Liver (tissue), 9 donors: Measurements from ENCODE around the gene OTOF. TPM values are rescaled to one million over a fixed set of nuclear protein-coding genes. Genes with fewer than 3 reads are reported as not detected.

Experiments used
- DNase-seq: peaks from one replicate; pipeline ENCODE4 v3.0.0-alpha.2; 2017; ENCODE audit warnings: low spot score
- H3K27ac ChIP-seq, 2 donors: one replicate each; pipeline ENCODE4 v1.7.0; 2013; ENCODE audit warnings: inconsistent platforms in 2 of 2, low read length in 2 of 2, control low read depth in 1 of 2, low read depth in 1 of 2, mild to moderate bottlenecking in 1 of 2
- H3K27me3 ChIP-seq, 4 donors: one replicate each; pipeline versions ENCODE4 v1.6.1 to v1.7.0; 2013; ENCODE audit warnings: low read length in 3 of 4, inconsistent platforms in 1 of 4, mild to moderate bottlenecking in 1 of 4, moderate library complexity in 1 of 4; ENCODE audit not compliant: control insufficient read depth in 4 of 4, insufficient read depth in 4 of 4
- H3K36me3 ChIP-seq, 4 donors: one replicate each; pipeline versions ENCODE4 v1.6.1 to v1.7.0; 2013; ENCODE audit warnings: low read length in 3 of 4, mild to moderate bottlenecking in 3 of 4, low read depth in 1 of 4, moderate library complexity in 1 of 4; ENCODE audit not compliant: control insufficient read depth in 4 of 4, insufficient read depth in 3 of 4
- H3K4me1 ChIP-seq, 4 donors: one replicate each; pipeline versions ENCODE4 v1.6.1 to v1.7.0; 2013; ENCODE audit warnings: low read length in 3 of 4, mild to moderate bottlenecking in 3 of 4, moderate library complexity in 1 of 4; ENCODE audit not compliant: control insufficient read depth in 4 of 4, insufficient read depth in 4 of 4
- H3K4me3 ChIP-seq, 3 donors: one replicate each; pipeline versions ENCODE4 v1.6.1 to v1.7.0; 2013; ENCODE audit warnings: low read length in 3 of 3, control low read depth in 1 of 3, low read depth in 1 of 3, mild to moderate bottlenecking in 1 of 3
- H3K9ac ChIP-seq, 2 donors: one replicate each; pipeline ENCODE4 v1.7.0; 2013; ENCODE audit warnings: low read length in 2 of 2, mild to moderate bottlenecking in 2 of 2, moderate library complexity in 2 of 2, control low read depth in 1 of 2, low read depth in 1 of 2
- H3K9me3 ChIP-seq, 4 donors: one replicate each; pipeline versions ENCODE4 v1.6.1 to v1.7.0; 2013; ENCODE audit warnings: low read length in 3 of 4; ENCODE audit not compliant: control insufficient read depth in 4 of 4
- CTCF ChIP-seq: fragments of 150-350 bp; IDR thresholded peaks from 2 replicates; pipeline ENCODE4 v1.5.1; 2017; ENCODE audit warnings: improper control_type of control experiment, low read depth, low read length; ENCODE audit not compliant: missing input control
- FOXA1 ChIP-seq: IDR thresholded peaks from 2 replicates; pipeline ENCODE4 v1.6.1; 2016; ENCODE audit warnings: antibody characterized with exemption
- FOXA2 ChIP-seq: IDR thresholded peaks from 2 replicates; pipeline ENCODE4 v1.6.1; 2016; ENCODE audit warnings: antibody characterized with exemption
- GABPA ChIP-seq, 2 donors: IDR thresholded peaks in 1 of 2; conservative IDR thresholded peaks in 1 of 2; 2 replicates each; pipeline ENCODE4 v1.6.1; 2016; ENCODE audit warnings: antibody characterized with exemption in 2 of 2, mild to moderate bottlenecking in 1 of 2, moderate library complexity in 1 of 2
- HNF4A ChIP-seq, 2 donors: conservative IDR thresholded peaks; 2 replicates each; pipeline ENCODE4 v1.6.1; 2016; ENCODE audit warnings: antibody characterized with exemption in 2 of 2, mild to moderate bottlenecking in 2 of 2
- HNF4G ChIP-seq: IDR thresholded peaks from 2 replicates; pipeline ENCODE4 v1.6.1; 2016; ENCODE audit warnings: antibody characterized with exemption
- JUND ChIP-seq, 2 donors: IDR thresholded peaks; 2 replicates each; pipeline ENCODE4 v1.6.1; 2016; ENCODE audit warnings: antibody characterized with exemption in 2 of 2
- MAX ChIP-seq: IDR thresholded peaks from 2 replicates; pipeline ENCODE4 v1.6.1; 2016; ENCODE audit warnings: antibody characterized with exemption
- RXRA ChIP-seq, 2 donors: IDR thresholded peaks; 2 replicates each; pipeline ENCODE4 v1.6.1; 2017 to 2018; ENCODE audit warnings: antibody characterized with exemption in 2 of 2, mild to moderate bottlenecking in 1 of 2
- SP1 ChIP-seq: IDR thresholded peaks from 2 replicates; pipeline ENCODE4 v1.6.1; 2018; ENCODE audit warnings: antibody characterized with exemption, mild to moderate bottlenecking
- TAF1 ChIP-seq: conservative IDR thresholded peaks from 2 replicates; pipeline ENCODE4 v1.6.1; 2016; ENCODE audit warnings: antibody characterized with exemption, mild to moderate bottlenecking
- YY1 ChIP-seq: IDR thresholded peaks from 2 replicates; pipeline ENCODE4 v1.6.1; 2016; ENCODE audit warnings: antibody characterized with exemption, mild to moderate bottlenecking
- ZBTB33 ChIP-seq: IDR thresholded peaks from 2 replicates; pipeline ENCODE4 v1.6.1; 2016; ENCODE audit warnings: antibody characterized with exemption
- WGBS: extraction: QIAGEN DNeasy Blood & Tissue Kit; methylation state at CpG from one replicate; pipeline ENCODE4 v1.1.7; 2013; 5-methylcytosine and 5-hydroxymethylcytosine counted together
- polyA plus RNA-seq, 2 donors: library from polyadenylated mRNA; stranded (reverse) in 1 of 2; unstranded in 1 of 2; fragments of 200-250 nt in 1 of 2; fragments of >200 nt in 1 of 2; fragmentation: Nextera tagmentation in 1 of 2; extraction: Ambion mirVana in 1 of 2; gene quantifications; one replicate each; pipeline versions ENCODE4 v1.2.1 to v1.2.3, GENCODE V29; 2013 to 2015
- total RNA-seq, 2 donors: library from RNA; depleted of rRNA; stranded (reverse); fragments of >200 nt; gene quantifications; one replicate each; pipeline ENCODE4 v1.2.3, GENCODE V29; 2014
- TF ChIP-seq, protein P1 (sequence below): IDR thresholded peaks from 2 replicates; pipeline ENCODE4 v1.6.1; 2016; ENCODE audit warnings: antibody characterized with exemption
- TF ChIP-seq, protein P2 (sequence below): IDR thresholded peaks from 2 replicates; pipeline ENCODE4 v1.6.1; 2016; ENCODE audit warnings: antibody characterized with exemption, mild to moderate bottlenecking
- donor health status: healthy.
- donor health status: healthy.
- donor health status: healthy.
- donor health status: healthy.
- donor health status: healthy.

Gene OTOF
- total and polyA plus RNA-seq, 4 donors: 0.06 to 0.28 (median 0.07) TPM; not detected in 1

- no peaks in the 10 kb centered on the region for H3K4me1 ChIP-seq
- no peak for DNase-seq
- H3K9ac ChIP-seq: no peak overlapping the region
- no peaks in the 10 kb centered on the region for H3K27me3 ChIP-seq
- no peak overlapping the region for H3K27ac ChIP-seq
- no peak overlapping the region for H3K4me3 ChIP-seq
- no peak for TF ChIP-seq CTCF
- TF ChIP-seq SP1: no peak
- TF ChIP-seq FOXA2: no peak
- TF ChIP-seq, protein P1, sequence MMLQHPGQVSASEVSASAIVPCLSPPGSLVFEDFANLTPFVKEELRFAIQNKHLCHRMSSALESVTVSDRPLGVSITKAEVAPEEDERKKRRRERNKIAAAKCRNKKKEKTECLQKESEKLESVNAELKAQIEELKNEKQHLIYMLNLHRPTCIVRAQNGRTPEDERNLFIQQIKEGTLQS: no peak
- no peak for TF ChIP-seq JUND (IDR thresholded peaks at IDR 0.05)
- TF ChIP-seq MAX: no peak
- TF ChIP-seq TAF1: no peak
- TF ChIP-seq FOXA1: no peak
- no peaks in the 10 kb centered on the region for H3K36me3 ChIP-seq
- H3K9me3 ChIP-seq: no peaks in the 10 kb centered on the region
- 69% methylated on average over 9 of the region's 9 CpGs for WGBS
Observed at GRCh38 chr2:26422947-26423629, 54.8 kb downstream of the OTOF start.

DNA sequence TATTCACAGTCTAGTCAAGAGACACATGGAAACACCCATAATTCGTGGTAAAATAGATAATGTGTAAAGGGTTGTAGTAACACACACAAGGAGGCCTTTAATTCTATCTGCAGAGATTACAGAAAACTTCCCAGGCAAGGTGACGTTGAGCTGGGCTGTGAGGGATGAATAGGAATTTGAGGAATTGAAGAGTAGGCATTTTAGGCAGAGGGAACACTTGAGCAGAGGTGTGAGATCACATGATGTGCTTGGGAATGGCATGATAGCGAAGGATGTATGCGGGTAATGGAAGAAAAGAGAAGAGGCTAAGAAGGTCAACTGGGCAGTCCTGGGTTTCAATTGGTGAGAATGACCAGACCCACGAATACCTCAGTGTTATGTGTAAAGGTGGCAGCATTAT, 56.0 kb downstream of the OTOF start:
- TF ChIP-seq YY1: no peak
- no peak for TF ChIP-seq HNF4A (conservative IDR thresholded peaks at IDR 0.05)
- no peak for TF ChIP-seq SP1
- no peak for TF ChIP-seq TAF1
- TF ChIP-seq RXRA (IDR thresholded peaks at IDR 0.05): no peak
- TF ChIP-seq ZBTB33: no peak
- TF ChIP-seq GABPA (IDR thresholded peaks at IDR 0.05 in 1 of 2, conservative IDR thresholded peaks at IDR 0.05 in 1 of 2): no peak
- Histone ChIP-seq H3K4me3 (no peak overlapping the region), H3K4me1 (no peaks in the 10 kb centered on the region), H3K9ac (no peak overlapping the region), H3K9me3 (no peaks in the 10 kb centered on the region), H3K27ac (no peak overlapping the region), H3K27me3 (no peaks in the 10 kb centered on the region), H3K36me3 (no peaks in the 10 kb centered on the region)
- no peak for DNase-seq
- WGBS: 88% methylated on average over 5 of the region's 5 CpGs

DNA sequence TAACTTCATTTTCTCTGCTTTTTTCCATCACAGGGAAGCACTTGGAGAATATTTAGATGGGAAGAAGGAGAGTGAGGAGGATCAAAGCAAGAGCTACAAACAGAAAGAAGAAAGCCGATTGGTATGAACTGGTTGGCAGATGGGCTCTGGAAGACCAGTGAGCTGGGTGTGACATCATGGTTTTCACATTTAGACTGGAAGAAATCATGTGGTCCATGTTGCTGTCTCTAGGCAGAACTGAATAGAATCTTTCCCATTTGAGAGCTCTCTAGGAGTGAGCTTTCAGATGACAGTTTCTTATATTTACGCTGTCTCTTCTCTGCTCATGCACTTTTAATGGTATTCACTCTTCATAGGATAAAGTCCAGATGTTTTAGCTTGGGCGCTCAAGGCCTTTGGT, 63.6 kb downstream of the OTOF start:
- H3K9ac ChIP-seq: no peak overlapping the region
- H3K36me3 ChIP-seq: no peaks in the 10 kb centered on the region
- H3K4me3 ChIP-seq: no peak overlapping the region
- no peaks in the 10 kb centered on the region for H3K9me3 ChIP-seq
- WGBS: 98% methylated on average over 3 of the region's 3 CpGs
- no peaks in the 10 kb centered on the region for H3K27me3 ChIP-seq
- DNase-seq: no peak
- H3K27ac ChIP-seq: no peak overlapping the region
- peaks cover 0 to 4% (median under 1%) of the 10 kb centered on the region in 4 donors for H3K4me1 ChIP-seq
- TF ChIP-seq JUND (IDR thresholded peaks at IDR 0.05) (no peak), ZBTB33 (no peak), HNF4G (no peak), HNF4A (conservative IDR thresholded peaks at IDR 0.05) (no peak), FOXA1 (no peak), YY1 (no peak), GABPA (IDR thresholded peaks at IDR 0.05 in 1 of 2, conservative IDR thresholded peaks at IDR 0.05 in 1 of 2) (no peak)
- TF ChIP-seq, protein P2, sequence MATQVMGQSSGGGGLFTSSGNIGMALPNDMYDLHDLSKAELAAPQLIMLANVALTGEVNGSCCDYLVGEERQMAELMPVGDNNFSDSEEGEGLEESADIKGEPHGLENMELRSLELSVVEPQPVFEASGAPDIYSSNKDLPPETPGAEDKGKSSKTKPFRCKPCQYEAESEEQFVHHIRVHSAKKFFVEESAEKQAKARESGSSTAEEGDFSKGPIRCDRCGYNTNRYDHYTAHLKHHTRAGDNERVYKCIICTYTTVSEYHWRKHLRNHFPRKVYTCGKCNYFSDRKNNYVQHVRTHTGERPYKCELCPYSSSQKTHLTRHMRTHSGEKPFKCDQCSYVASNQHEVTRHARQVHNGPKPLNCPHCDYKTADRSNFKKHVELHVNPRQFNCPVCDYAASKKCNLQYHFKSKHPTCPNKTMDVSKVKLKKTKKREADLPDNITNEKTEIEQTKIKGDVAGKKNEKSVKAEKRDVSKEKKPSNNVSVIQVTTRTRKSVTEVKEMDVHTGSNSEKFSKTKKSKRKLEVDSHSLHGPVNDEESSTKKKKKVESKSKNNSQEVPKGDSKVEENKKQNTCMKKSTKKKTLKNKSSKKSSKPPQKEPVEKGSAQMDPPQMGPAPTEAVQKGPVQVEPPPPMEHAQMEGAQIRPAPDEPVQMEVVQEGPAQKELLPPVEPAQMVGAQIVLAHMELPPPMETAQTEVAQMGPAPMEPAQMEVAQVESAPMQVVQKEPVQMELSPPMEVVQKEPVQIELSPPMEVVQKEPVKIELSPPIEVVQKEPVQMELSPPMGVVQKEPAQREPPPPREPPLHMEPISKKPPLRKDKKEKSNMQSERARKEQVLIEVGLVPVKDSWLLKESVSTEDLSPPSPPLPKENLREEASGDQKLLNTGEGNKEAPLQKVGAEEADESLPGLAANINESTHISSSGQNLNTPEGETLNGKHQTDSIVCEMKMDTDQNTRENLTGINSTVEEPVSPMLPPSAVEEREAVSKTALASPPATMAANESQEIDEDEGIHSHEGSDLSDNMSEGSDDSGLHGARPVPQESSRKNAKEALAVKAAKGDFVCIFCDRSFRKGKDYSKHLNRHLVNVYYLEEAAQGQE: no peak
